A673 (cell line): ENCODE measurements around the gene RDH13. TPM values are rescaled to one million over a fixed set of nuclear protein-coding genes. Genes with fewer than 3 reads are reported as not detected.
"Not testable (repeated sequence)": the region's sequence is repeated elsewhere in the genome, so short reads cannot be mapped to it uniquely, and the experiment has no call there.

Experiments used
- BruUV-seq: library from RNA; stranded (reverse); fragments of 400-500 nt; replicated peaks from 2 replicates; lab custom pipeline; 2021; lab: Mats Ljungman, UMichigan
- CTCF ChIA-PET: fragments of 300-600 bp; sonication (Branson Sonifier 250); formaldehyde crosslinking; loops from one replicate; lab custom pipeline; 2022; ENCODE audit warnings: antibody characterized with exemption; lab: Charles Lee
- POLR2A ChIA-PET: fragments of 300-600 bp; sonication (Branson Sonifier 250); formaldehyde crosslinking; loops from one replicate; lab custom pipeline; 2022; ENCODE audit warnings: antibody characterized with exemption; ENCODE audit not compliant: low non-redundant PET; lab: Charles Lee
- DNase-seq: peaks from one replicate; pipeline ENCODE4 v3.0.0-alpha.2; 2015; ENCODE audit warnings: low spot score
- H3K27ac ChIP-seq: fragments of 200-600 bp; sonication (generic); 2 replicates; pipeline ENCODE4 v1.5.1; 2016; ENCODE audit warnings: mixed run types, low read depth, mild to moderate bottlenecking, mixed read lengths, antibody characterized with exemption, low read length; ENCODE audit not compliant: poor library complexity, severe bottlenecking
- H3K27me3 ChIP-seq: fragments of 200-600 bp; sonication (generic); replicated peaks from 2 replicates; pipeline ENCODE4 v1.6.1; 2017; ENCODE audit warnings: mixed run types, low read depth, mild to moderate bottlenecking, mixed read lengths, antibody characterized with exemption, low read length; ENCODE audit not compliant: insufficient read depth, poor library complexity
- H3K36me3 ChIP-seq: fragments of 200-600 bp; sonication (generic); 2 replicates; pipeline ENCODE4 v1.6.1; 2016; ENCODE audit warnings: mixed run types, mild to moderate bottlenecking, mixed read lengths, antibody characterized with exemption, low read length; ENCODE audit not compliant: insufficient read depth, poor library complexity, severe bottlenecking
- H3K4me1 ChIP-seq: fragments of 200-600 bp; sonication (generic); 2 replicates; pipeline ENCODE4 v1.6.1; 2017; ENCODE audit warnings: mixed run types, mild to moderate bottlenecking, mixed read lengths, antibody characterized with exemption, low read length; ENCODE audit not compliant: insufficient read depth, poor library complexity, severe bottlenecking
- H3K4me3 ChIP-seq: fragments of 200-600 bp; sonication (generic); 2 replicates; pipeline ENCODE4 v1.5.1; 2016; ENCODE audit warnings: low read depth, mixed run types, mild to moderate bottlenecking, mixed read lengths, low read length; ENCODE audit not compliant: poor library complexity, severe bottlenecking
- H3K9me3 ChIP-seq: fragments of 200-600 bp; sonication (generic); 2 replicates; pipeline ENCODE4 v1.6.1; 2016; ENCODE audit warnings: mixed run types, low read depth, mild to moderate bottlenecking, mixed read lengths, antibody characterized with exemption, low read length; ENCODE audit not compliant: poor library complexity, severe bottlenecking
- EZH2 ChIP-seq: fragments of 200-600 bp; sonication (generic); IDR thresholded peaks from 2 replicates; pipeline ENCODE4 v1.6.1; 2017; ENCODE audit warnings: borderline replicate concordance, low read depth, mild to moderate bottlenecking, mixed read lengths, antibody characterized with exemption, low read length; ENCODE audit not compliant: poor library complexity, severe bottlenecking
- intact Hi-C: fragments of 100-400 bp; cut with micrococcal nuclease; formaldehyde crosslinking; loops from one replicate; pipeline ENCODE4 v1.10.0; 2022; ENCODE audit not compliant: unreplicated experiment
- total RNA-seq: library from RNA; stranded (reverse); gene quantifications from 2 replicates; pipeline ENCODE4 v1.2.3, GENCODE V29; 2021
- TF ChIP-seq, protein P1 (sequence below): fragments of 300-800, 200-600 bp; sonication (generic); conservative IDR thresholded peaks from 2 replicates; pipeline ENCODE4 v1.5.1; 2017; ENCODE audit warnings: low read depth, mild to moderate bottlenecking, antibody characterized with exemption, low read length, moderate library complexity, mixed read lengths

RDH13 gene
- total RNA-seq, 1 experiment from 2014 or later = 19.0 TPM

DNA sequence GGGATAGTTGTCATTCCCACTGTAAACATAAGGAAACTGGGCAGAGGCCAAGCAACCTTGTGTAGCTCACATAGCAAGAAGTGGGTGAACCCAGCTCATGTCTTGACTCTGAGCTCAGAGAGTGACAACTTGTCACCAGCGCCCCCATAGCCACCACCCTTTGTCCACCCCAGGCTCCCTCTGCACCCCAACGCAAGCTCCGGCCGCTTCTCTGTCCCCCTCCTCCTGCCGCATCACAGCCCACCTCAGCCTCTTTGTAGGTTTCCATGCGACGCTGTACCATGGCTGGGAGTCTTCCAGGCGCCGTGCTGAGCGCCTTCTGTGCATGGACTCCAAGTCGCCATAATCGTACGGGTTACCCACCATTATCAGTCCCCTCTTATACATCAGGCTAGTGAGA is 28.2 kb downstream of the RDH13 start:
- intact Hi-C loops = no loop called here

DNA sequence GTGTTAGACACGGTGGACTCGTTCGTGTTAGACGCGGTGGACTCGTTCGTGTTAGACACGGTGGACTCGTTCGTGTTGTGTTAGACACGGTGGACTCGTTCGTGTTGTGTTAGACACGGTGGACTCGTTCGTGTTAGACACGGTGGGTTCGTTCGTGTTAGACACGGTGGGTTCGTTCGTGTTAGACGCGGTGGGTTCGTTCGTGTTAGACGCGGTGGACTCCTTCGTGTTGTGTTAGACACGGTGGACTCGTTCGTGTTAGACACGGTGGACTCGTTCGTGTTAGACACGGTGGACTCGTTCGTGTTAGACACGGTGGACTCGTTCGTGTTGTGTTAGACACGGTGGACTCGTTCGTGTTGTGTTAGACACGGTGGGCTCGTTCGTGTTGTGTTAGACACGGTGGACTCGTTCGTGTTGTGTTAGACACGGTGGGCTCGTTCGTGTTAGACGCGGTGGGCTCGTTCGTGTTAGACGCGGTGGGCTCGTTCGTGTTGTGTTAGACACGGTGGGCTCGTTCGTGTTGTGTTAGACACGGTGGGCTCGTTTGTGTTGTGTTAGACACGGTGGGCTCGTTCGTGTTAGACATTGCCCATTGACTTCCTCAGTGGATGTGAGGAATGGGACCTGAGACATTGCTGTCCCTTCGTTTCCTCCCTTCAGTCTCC is 29.8 kb downstream of the RDH13 start:
- H3K9me3 ChIP-seq, CTCF ChIA-PET: not testable (repeated sequence)

More for the DNA sequence above, 28.2 kb downstream of the RDH13 start:
- H3K4me1 ChIP-seq = no peaks in the 10 kb centered on the region
- no peak for TF ChIP-seq EZH2
- TF ChIP-seq, protein P1, sequence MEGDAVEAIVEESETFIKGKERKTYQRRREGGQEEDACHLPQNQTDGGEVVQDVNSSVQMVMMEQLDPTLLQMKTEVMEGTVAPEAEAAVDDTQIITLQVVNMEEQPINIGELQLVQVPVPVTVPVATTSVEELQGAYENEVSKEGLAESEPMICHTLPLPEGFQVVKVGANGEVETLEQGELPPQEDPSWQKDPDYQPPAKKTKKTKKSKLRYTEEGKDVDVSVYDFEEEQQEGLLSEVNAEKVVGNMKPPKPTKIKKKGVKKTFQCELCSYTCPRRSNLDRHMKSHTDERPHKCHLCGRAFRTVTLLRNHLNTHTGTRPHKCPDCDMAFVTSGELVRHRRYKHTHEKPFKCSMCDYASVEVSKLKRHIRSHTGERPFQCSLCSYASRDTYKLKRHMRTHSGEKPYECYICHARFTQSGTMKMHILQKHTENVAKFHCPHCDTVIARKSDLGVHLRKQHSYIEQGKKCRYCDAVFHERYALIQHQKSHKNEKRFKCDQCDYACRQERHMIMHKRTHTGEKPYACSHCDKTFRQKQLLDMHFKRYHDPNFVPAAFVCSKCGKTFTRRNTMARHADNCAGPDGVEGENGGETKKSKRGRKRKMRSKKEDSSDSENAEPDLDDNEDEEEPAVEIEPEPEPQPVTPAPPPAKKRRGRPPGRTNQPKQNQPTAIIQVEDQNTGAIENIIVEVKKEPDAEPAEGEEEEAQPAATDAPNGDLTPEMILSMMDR = no peak
- no peak overlapping the region for H3K4me3 ChIP-seq
- H3K9me3 ChIP-seq = no peaks in the 10 kb centered on the region
- BruUV-seq = no TSS peak
- H3K27me3 ChIP-seq = no peaks in the 10 kb centered on the region
- no peaks in the 10 kb centered on the region for H3K36me3 ChIP-seq
- ChIA-PET POLR2A (no interaction called here), CTCF (no interaction called here)
- H3K27ac ChIP-seq = no peak overlapping the region
- no peak for DNase-seq

DNA sequence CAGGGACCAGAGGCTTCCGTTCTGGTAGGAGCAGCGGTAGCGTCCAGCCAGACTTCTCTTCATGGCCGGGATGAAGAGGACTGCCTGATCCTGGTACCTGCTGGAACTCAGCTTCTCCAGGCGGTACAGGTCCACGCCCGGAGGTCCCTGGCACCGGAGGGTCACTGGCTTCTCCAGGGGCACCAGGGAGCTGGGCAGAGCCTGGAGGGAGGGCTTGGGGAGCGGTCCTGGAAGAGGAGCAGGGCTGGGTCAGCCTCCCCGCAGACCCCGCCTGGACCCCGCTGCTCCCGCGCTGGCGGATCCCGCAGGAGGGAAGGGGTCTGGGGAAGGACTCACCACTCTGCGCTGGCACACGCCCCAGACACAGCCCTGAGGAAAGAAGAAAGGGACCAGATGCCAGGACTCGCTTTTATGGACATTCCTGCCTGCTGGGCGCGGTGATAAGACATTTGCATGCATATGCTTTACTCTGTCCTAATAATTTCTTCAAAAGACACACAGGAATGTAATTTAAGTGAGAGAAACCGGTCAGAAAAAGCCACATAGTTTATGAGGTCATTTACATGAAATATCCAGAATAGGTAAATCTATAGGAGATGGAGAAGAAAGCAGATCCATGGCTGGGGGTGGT is 30.7 kb downstream of the RDH13 start:
- Histone ChIP-seq H3K4me3 (no peak overlapping the region), H3K36me3 (no peaks in the 10 kb centered on the region), H3K27me3 (no peaks in the 10 kb centered on the region), H3K4me1 (peaks cover 5% of the 10 kb centered on the region), H3K9me3 (no peaks in the 10 kb centered on the region), H3K27ac (no peak overlapping the region)
- CTCF ChIA-PET = no interaction called here
- DNase-seq = peak; percentile 15
- POLR2A ChIA-PET = interaction anchor here (0.6 kb wide), 1 partner anchor 409 kb away, joined by 4 read pairs; no protein-coding TSS in a partner anchor
- TF ChIP-seq, protein P1 = no peak
- no peak for TF ChIP-seq EZH2
- intact Hi-C loops = no loop called here
- BruUV-seq = no TSS peak

More for the DNA sequence above, 29.8 kb downstream of the RDH13 start:
- H3K36me3 ChIP-seq, intact Hi-C loops, DNase-seq, H3K4me3 ChIP-seq, H3K27ac ChIP-seq, H3K27me3 ChIP-seq, H3K4me1 ChIP-seq, POLR2A ChIA-PET, BruUV-seq: not testable (repeated sequence)

DNA sequence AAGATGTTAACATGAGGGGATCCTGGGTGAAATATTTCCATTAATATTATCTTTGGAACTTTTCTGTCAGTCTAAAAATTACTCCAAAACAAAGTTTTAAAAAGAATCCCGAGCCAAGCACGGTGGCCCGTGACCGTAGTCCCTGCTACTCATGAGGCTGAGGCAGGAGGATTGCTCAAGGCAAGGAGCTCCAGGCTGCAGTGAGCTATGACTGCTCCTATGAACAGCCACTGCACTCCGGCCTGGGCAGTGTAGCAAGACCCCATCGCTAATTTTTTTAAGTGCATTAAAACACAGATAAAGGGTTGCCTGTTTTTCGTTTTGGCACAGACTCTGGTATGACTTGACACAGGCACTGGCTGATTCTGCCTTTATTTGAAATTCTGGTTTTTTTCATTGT is 31.8 kb downstream of the RDH13 start:
- H3K9me3 ChIP-seq = no peaks in the 10 kb centered on the region
- intact Hi-C loops = no loop called here
- H3K4me1 ChIP-seq = peaks cover 5% of the 10 kb centered on the region
- H3K4me3 ChIP-seq = no peak overlapping the region
- POLR2A ChIA-PET = no interaction called here
- no peak overlapping the region for H3K27ac ChIP-seq
- no peaks in the 10 kb centered on the region for H3K27me3 ChIP-seq
- TF ChIP-seq, protein P1 = no peak
- DNase-seq = no peak
- no TSS peak for BruUV-seq
- H3K36me3 ChIP-seq = no peaks in the 10 kb centered on the region
- CTCF ChIA-PET = no interaction called here
